GM18909 (cell line): ENCODE results near the gene EXD3.

Experiments used
- ATAC-seq: cut with Tn5 transposase; IDR thresholded peaks from one replicate; pipeline ENCODE4 v1.9.1; 2021; ENCODE audit warnings: mild to moderate bottlenecking; ENCODE audit not compliant: unreplicated experiment, poor library complexity

Gene EXD3

GRCh38 chr9:137325799-137326198 lies 97.2 kb downstream of the EXD3 start:
- ATAC-seq: no peak

GRCh38 chr9:137325124-137325523 lies 97.8 kb downstream of the EXD3 start:
- no peak for ATAC-seq

- ATAC-seq: no peak
Measured at GRCh38 chr9:137323531-137324331, 99.2 kb downstream of the EXD3 start.

GRCh38 chr9:137321726-137322361 lies 101.1 kb downstream of the EXD3 start:
- ATAC-seq: no peak

- ATAC-seq: no peak
Measured at GRCh38 chr9:137320555-137321384, 102.2 kb downstream of the EXD3 start.

- no peak for ATAC-seq
Measured at GRCh38 chr9:137319739-137320551, 103.0 kb downstream of the EXD3 start.

GRCh38 chr9:137319011-137319738 lies 103.8 kb downstream of the EXD3 start:
- ATAC-seq: no peak

GRCh38 chr9:137318602-137319001 lies 104.4 kb downstream of the EXD3 start:
- ATAC-seq: no peak

GRCh38 chr9:137317718-137318511 lies 105.0 kb downstream of the EXD3 start:
- ATAC-seq: no peak

GRCh38 chr9:137317021-137317717 lies 105.8 kb downstream of the EXD3 start:
- ATAC-seq: no peak

GRCh38 chr9:137316012-137316981 lies 106.7 kb downstream of the EXD3 start:
- ATAC-seq: no peak

- no peak for ATAC-seq
Measured at GRCh38 chr9:137315581-137316011, 107.4 kb downstream of the EXD3 start.

GRCh38 chr9:137314561-137315560 lies 108.1 kb downstream of the EXD3 start:
- ATAC-seq: no peak

GRCh38 chr9:137313956-137314560 lies 108.9 kb downstream of the EXD3 start:
- ATAC-seq: no peak

- no peak for ATAC-seq
Measured at GRCh38 chr9:137313326-137313936, 109.5 kb downstream of the EXD3 start.
